Mammary epithelial cell (primary cell): Measurements from ENCODE around the gene TAS2R60.

ENCODE experiments used
- CTCF ChIP-seq, 2 donors: IDR thresholded peaks in 1 of 2; conservative IDR thresholded peaks in 1 of 2; 2 replicates each; pipeline ENCODE4 v1.5.1; 2011 to 2012; ENCODE audit warnings: inconsistent platforms in 2 of 2, low read length in 2 of 2, mild to moderate bottlenecking in 2 of 2, control low read depth in 1 of 2, low read depth in 1 of 2; ENCODE audit not compliant: insufficient read depth in 1 of 2; ENCODE audit errors: extremely low read depth in 1 of 2
- EZH2 ChIP-seq: IDR thresholded peaks from 2 replicates; pipeline ENCODE4 v1.6.1; 2012; ENCODE audit warnings: low read length, inconsistent platforms, borderline replicate concordance

GRCh38 chr7:143399151-143399550 lies 44.1 kb upstream of the TAS2R60 start:
- TF ChIP-seq CTCF (conservative IDR thresholded peaks at IDR 0.05 in 1 of 2, IDR thresholded peaks at IDR 0.05 in 1 of 2; ENCODE audit: extremely low read depth in 1 of 2, insufficient read depth in 1 of 2, low read depth in 1 of 2, low read length in 2 of 2) = no peak
- TF ChIP-seq EZH2 = no peak
